Neural cell (in vitro differentiated cells): ENCODE results near the gene E2F3.

Source experiments
- EP300 ChIP-seq: fragments of 450-650 bp; conservative IDR thresholded peaks from 2 replicates; pipeline ENCODE4 v1.6.1; 2014; ENCODE audit warnings: antibody characterized with exemption, mild to moderate bottlenecking, moderate library complexity; ENCODE audit not compliant: poor library complexity, severe bottlenecking
- EZH2 ChIP-seq: fragments of 200-600, 300-800 bp; shearing (Covaris generic), sonication (generic); IDR thresholded peaks from 2 replicates; pipeline ENCODE4 v1.6.1; 2014; ENCODE audit warnings: antibody characterized with exemption, low read length, borderline replicate concordance, mild to moderate bottlenecking; ENCODE audit not compliant: insufficient read depth, poor library complexity, severe bottlenecking
- POLR2AphosphoS5 ChIP-seq: IDR thresholded peaks from 2 replicates; pipeline ENCODE4 v1.6.1; 2012
- RAD21 ChIP-seq: fragments of 450-650 bp; conservative IDR thresholded peaks from 2 replicates; pipeline ENCODE4 v1.6.1; 2014; ENCODE audit warnings: antibody characterized with exemption, mild to moderate bottlenecking, moderate library complexity
- SMC3 ChIP-seq: fragments of 450-650 bp; conservative IDR thresholded peaks from 2 replicates; pipeline ENCODE4 v1.6.1; 2014; ENCODE audit warnings: antibody characterized with exemption, mild to moderate bottlenecking, moderate library complexity; ENCODE audit not compliant: poor library complexity
- TAF1 ChIP-seq: IDR thresholded peaks from 2 replicates; pipeline ENCODE4 v1.6.1; 2012; ENCODE audit warnings: low read depth
- TF ChIP-seq, protein P1 (sequence below): fragments of 450-650 bp; IDR thresholded peaks from 2 replicates; pipeline ENCODE4 v1.5.1; 2014; ENCODE audit warnings: antibody characterized with exemption, mild to moderate bottlenecking, moderate library complexity; ENCODE audit not compliant: poor library complexity, severe bottlenecking
- TF ChIP-seq, protein P2 (sequence below): IDR thresholded peaks from 2 replicates; pipeline ENCODE4 v1.6.1; 2012; ENCODE audit warnings: borderline replicate concordance

DNA sequence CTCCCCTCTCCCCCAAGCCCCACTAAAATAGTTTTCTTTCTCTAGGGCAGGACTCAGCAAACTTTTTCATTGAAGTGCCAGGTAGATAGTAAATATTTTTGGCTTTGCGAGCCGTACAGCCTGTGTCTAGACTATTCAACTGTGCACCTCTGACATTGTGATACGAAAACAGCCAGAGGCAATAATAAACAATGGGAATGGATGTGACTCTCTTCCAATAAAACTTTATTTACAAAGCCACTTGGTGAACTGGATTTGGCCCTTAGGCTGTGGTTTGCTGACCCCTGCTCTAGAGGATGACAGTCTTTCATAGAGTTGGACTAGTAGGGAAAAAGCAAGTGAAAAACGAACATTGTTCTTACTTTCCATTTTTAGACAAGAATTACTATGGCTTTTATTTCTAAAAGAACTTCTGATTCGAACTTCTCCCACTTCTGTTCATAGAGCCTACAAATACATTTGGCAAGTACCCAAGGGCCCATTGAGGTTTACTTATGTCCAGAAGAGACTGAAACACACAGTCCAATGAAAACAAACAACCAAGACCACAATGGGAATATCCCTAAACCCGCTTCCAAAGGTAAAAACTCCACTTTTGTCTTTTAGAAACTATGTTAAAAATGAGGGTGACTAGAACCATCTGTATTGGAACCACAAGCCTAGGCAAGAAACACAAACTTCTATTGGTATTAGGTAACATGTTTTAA is 86.1 kb downstream of the E2F3 start:
- no peak for TF ChIP-seq TAF1
- TF ChIP-seq POLR2AphosphoS5 = no peak
- TF ChIP-seq, protein P1, sequence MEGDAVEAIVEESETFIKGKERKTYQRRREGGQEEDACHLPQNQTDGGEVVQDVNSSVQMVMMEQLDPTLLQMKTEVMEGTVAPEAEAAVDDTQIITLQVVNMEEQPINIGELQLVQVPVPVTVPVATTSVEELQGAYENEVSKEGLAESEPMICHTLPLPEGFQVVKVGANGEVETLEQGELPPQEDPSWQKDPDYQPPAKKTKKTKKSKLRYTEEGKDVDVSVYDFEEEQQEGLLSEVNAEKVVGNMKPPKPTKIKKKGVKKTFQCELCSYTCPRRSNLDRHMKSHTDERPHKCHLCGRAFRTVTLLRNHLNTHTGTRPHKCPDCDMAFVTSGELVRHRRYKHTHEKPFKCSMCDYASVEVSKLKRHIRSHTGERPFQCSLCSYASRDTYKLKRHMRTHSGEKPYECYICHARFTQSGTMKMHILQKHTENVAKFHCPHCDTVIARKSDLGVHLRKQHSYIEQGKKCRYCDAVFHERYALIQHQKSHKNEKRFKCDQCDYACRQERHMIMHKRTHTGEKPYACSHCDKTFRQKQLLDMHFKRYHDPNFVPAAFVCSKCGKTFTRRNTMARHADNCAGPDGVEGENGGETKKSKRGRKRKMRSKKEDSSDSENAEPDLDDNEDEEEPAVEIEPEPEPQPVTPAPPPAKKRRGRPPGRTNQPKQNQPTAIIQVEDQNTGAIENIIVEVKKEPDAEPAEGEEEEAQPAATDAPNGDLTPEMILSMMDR = no peak
- no peak for TF ChIP-seq EZH2
- no peak for TF ChIP-seq RAD21
- no peak for TF ChIP-seq SMC3
- TF ChIP-seq, protein P2, sequence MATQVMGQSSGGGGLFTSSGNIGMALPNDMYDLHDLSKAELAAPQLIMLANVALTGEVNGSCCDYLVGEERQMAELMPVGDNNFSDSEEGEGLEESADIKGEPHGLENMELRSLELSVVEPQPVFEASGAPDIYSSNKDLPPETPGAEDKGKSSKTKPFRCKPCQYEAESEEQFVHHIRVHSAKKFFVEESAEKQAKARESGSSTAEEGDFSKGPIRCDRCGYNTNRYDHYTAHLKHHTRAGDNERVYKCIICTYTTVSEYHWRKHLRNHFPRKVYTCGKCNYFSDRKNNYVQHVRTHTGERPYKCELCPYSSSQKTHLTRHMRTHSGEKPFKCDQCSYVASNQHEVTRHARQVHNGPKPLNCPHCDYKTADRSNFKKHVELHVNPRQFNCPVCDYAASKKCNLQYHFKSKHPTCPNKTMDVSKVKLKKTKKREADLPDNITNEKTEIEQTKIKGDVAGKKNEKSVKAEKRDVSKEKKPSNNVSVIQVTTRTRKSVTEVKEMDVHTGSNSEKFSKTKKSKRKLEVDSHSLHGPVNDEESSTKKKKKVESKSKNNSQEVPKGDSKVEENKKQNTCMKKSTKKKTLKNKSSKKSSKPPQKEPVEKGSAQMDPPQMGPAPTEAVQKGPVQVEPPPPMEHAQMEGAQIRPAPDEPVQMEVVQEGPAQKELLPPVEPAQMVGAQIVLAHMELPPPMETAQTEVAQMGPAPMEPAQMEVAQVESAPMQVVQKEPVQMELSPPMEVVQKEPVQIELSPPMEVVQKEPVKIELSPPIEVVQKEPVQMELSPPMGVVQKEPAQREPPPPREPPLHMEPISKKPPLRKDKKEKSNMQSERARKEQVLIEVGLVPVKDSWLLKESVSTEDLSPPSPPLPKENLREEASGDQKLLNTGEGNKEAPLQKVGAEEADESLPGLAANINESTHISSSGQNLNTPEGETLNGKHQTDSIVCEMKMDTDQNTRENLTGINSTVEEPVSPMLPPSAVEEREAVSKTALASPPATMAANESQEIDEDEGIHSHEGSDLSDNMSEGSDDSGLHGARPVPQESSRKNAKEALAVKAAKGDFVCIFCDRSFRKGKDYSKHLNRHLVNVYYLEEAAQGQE = no peak
- no peak for TF ChIP-seq EP300
